GM23338 (cell line): ENCODE results near the gene CDC26. TPM values are rescaled to one million over a fixed set of nuclear protein-coding genes. Genes with fewer than 3 reads are reported as not detected.

ENCODE experiments used
- ATAC-seq: fragments of 200-7000 bp; cut with Tn5 transposase; 3 replicates; pipeline ENCODE4 v1.9.1; 2020
- DNase-seq: peaks from one replicate; pipeline ENCODE4 v3.0.0-alpha.2; 2015; ENCODE audit warnings: low spot score
- H2AFZ ChIP-seq: fragments of 200-600 bp; sonication (generic); 2 replicates; pipeline ENCODE4 v1.8.0; 2016; ENCODE audit warnings: antibody characterized with exemption, mild to moderate bottlenecking, moderate library complexity
- H3F3A ChIP-seq: fragments of 200-600 bp; sonication (generic); replicated peaks from 2 replicates; pipeline ENCODE4 v1.8.0; 2017; ENCODE audit warnings: antibody characterized with exemption, mixed run types, low read depth
- H3K27ac ChIP-seq: fragments of 200-600 bp; sonication (generic); 2 replicates; pipeline ENCODE4 v1.6.1; 2016; ENCODE audit warnings: low read depth
- H3K27me3 ChIP-seq: fragments of 200-600 bp; sonication (generic); 2 replicates; pipeline ENCODE4 v1.8.0; 2016; ENCODE audit warnings: mild to moderate bottlenecking, mixed run types, moderate library complexity; ENCODE audit not compliant: insufficient read depth
- H3K36me3 ChIP-seq: fragments of 200-600 bp; sonication (generic); 2 replicates; pipeline ENCODE4 v1.8.0; 2016; ENCODE audit warnings: mild to moderate bottlenecking; ENCODE audit not compliant: insufficient read depth
- H3K4me1 ChIP-seq: fragments of 200-600 bp; sonication (generic); 2 replicates; pipeline ENCODE4 v1.8.0; 2016; ENCODE audit warnings: mild to moderate bottlenecking, moderate library complexity; ENCODE audit not compliant: insufficient read depth
- H3K4me2 ChIP-seq: fragments of 200-600 bp; sonication (generic); 2 replicates; pipeline ENCODE4 v1.7.1; 2017; ENCODE audit warnings: mixed run types
- H3K4me3 ChIP-seq: fragments of 200-600 bp; sonication (generic); 2 replicates; pipeline ENCODE4 v1.6.1; 2016; ENCODE audit warnings: mixed run types
- H3K79me2 ChIP-seq: fragments of 200-600 bp; sonication (generic); replicated peaks from 2 replicates; pipeline ENCODE4 v1.8.0; 2017; ENCODE audit warnings: mild to moderate bottlenecking; ENCODE audit not compliant: insufficient read depth
- H3K9me2 ChIP-seq: fragments of 200-600 bp; sonication (generic); 2 replicates; pipeline ENCODE4 v1.8.0; 2017; ENCODE audit not compliant: insufficient read depth
- H4K20me1 ChIP-seq: fragments of 200-600 bp; sonication (generic); replicated peaks from 2 replicates; pipeline ENCODE4 v1.8.0; 2017; ENCODE audit warnings: mild to moderate bottlenecking; ENCODE audit not compliant: insufficient read depth
- H3K27ac Mint-ChIP-seq: 2 replicates; pipeline ENCODE4 v1.8.0; 2020; ENCODE audit warnings: inconsistent platforms, mild to moderate bottlenecking, moderate library complexity, mixed read lengths
- H3K27me3 Mint-ChIP-seq: 3 replicates; pipeline ENCODE4 v1.8.0; 2022; ENCODE audit warnings: low read depth, mild to moderate bottlenecking, moderate library complexity, mixed read lengths, inconsistent platforms; ENCODE audit not compliant: insufficient read depth, poor library complexity
- H3K36me3 Mint-ChIP-seq: 3 replicates; pipeline ENCODE4 v1.8.0; 2021; ENCODE audit warnings: low read depth, mild to moderate bottlenecking, inconsistent platforms, moderate library complexity, mixed read lengths
- H3K4me1 Mint-ChIP-seq: 3 replicates; pipeline ENCODE4 v1.8.0; 2020; ENCODE audit warnings: mild to moderate bottlenecking, inconsistent platforms, mixed read lengths
- H3K4me3 Mint-ChIP-seq: 3 replicates; pipeline ENCODE4 v1.8.0; 2021; ENCODE audit warnings: moderate library complexity, mild to moderate bottlenecking, inconsistent platforms, mixed read lengths
- H3K9me3 Mint-ChIP-seq: 3 replicates; pipeline ENCODE4 v1.8.0; 2020; ENCODE audit warnings: moderate library complexity, mild to moderate bottlenecking, inconsistent platforms, mixed read lengths
- CREB1 ChIP-seq: fragments of 250-450 bp; sonication (Bioruptor Pico); IDR thresholded peaks from 2 replicates; pipeline ENCODE4 v1.5.0; 2020; ENCODE audit warnings: low read depth, mild to moderate bottlenecking, moderate library complexity
- CTCF ChIP-seq, 2 experiments: fragments of 200-600 bp in 1 of 2; sonication (generic) in 1 of 2; conservative IDR thresholded peaks; 2 replicates each; pipeline versions ENCODE4 v1.5.1 to v1.6.1; 2016 to 2017; ENCODE audit warnings: antibody characterized with exemption in 2 of 2, low read depth in 2 of 2, mild to moderate bottlenecking in 2 of 2, moderate library complexity in 1 of 2
- EZH2 ChIP-seq: fragments of 200-600 bp; sonication (generic); IDR thresholded peaks from one replicate; pipeline ENCODE4 v1.8.0; 2017; ENCODE audit warnings: antibody characterized with exemption, mild to moderate bottlenecking, low read depth; ENCODE audit not compliant: unreplicated experiment
- NANOG ChIP-seq: IDR thresholded peaks from 2 replicates; pipeline ENCODE4 v1.6.1; 2016; ENCODE audit warnings: antibody characterized with exemption, borderline replicate concordance
- REST ChIP-seq: IDR thresholded peaks from one replicate; pipeline ENCODE4 v1.6.1; 2018; ENCODE audit warnings: antibody characterized with exemption; ENCODE audit not compliant: unreplicated experiment
- polyA plus RNA-seq: library from polyadenylated mRNA; unstranded; fragments of >200 nt; fragmentation: Nextera tagmentation; extraction: Ambion mirVana; gene quantifications from 2 replicates; pipeline ENCODE4 v1.2.1, GENCODE V29; 2016
- total RNA-seq: library from RNA; depleted of rRNA; stranded (reverse); fragments of >200 nt; shearing (Covaris generic); gene quantifications from 2 replicates; pipeline ENCODE4 v1.2.3, GENCODE V29; 2014

CDC26 gene
- total and polyA plus RNA-seq, 2 experiments from 2014 or later = 34.9 to 112 TPM

- peaks cover 28% of the 10 kb centered on the region for H3K36me3 ChIP-seq
- no peak overlapping the region for H3K4me3 Mint-ChIP-seq
These were observed 5.5 kb downstream of the CDC26 start for GRCh38 chr9:113269871-113270270.

More at GRCh38 chr9:113269871-113270270, 5.5 kb downstream of the CDC26 start:
- TF ChIP-seq CTCF (conservative IDR thresholded peaks at IDR 0.05; ENCODE audit: low read depth in 2 of 2) (no peak), REST (no peak), EZH2 (no peak), CREB1 (CRISPR knock-in tag) (no peak), NANOG (no peak)
- Histone ChIP-seq H2AFZ (no peak overlapping the region), H3K9me2 (no peaks in the 10 kb centered on the region), H3K27me3 (no peaks in the 10 kb centered on the region), H3K79me2 (peaks cover 12% of the 10 kb centered on the region), H4K20me1 (no peaks in the 10 kb centered on the region; the same call in 1 of the 2 replicates), H3K4me3 (no peak overlapping the region), H3K27ac (no peak overlapping the region), H3K4me1 (0 out of 2 replicates have a peak, but pooled peaks cover 3% of the 10 kb centered on the region), H3F3A (no peaks in the 10 kb centered on the region), H3K4me2 (no peak overlapping the region)
- H3K27ac Mint-ChIP-seq = no peak overlapping the region
- ATAC-seq = no peak
- peaks cover 3% of the 10 kb centered on the region; the same call in 1 of the 3 replicates for H3K4me1 Mint-ChIP-seq
- H3K36me3 Mint-ChIP-seq = peaks cover 32% of the 10 kb centered on the region
- no peaks in the 10 kb centered on the region for H3K27me3 Mint-ChIP-seq
- no peaks in the 10 kb centered on the region for H3K9me3 Mint-ChIP-seq
- no peak for DNase-seq
